Measurements from ENCODE around the gene SMCP. TPM values are rescaled to one million over a fixed set of nuclear protein-coding genes. Genes with fewer than 3 reads are reported as not detected.

SMCP gene
- polyA plus RNA-seq, 2 donors = not detected

DNA sequence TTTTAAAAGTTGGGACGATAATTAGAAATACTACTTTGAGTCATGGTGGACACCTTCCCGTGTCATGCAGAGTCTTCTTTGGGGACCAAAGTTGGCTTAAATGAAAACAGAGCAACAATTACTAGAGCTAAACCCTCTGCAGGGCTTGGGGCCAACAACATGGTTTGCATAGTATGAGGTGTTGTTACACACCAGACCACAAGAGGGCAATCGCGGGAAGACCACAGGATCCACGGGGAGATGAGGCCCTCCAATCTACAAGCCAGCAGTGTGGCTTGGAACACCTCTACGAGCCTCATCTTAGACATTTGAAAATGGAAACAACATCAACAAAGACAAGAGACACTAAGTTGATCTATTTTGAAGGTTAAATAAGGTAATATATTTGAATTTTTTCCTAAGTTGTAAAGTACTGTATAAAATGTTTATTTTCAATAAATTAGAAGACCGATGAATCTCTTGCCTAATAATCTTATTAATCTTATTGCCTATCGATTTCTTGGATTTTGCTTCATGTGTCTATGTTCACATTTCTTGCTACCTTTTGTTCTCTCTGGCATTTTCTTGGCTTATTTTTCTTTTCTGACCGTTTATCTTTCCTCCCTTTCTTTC is 8.2 kb upstream of the SMCP start:
- 34% methylated on average over 9 of the region's 9 CpGs for WGBS, 2 donors
- Histone ChIP-seq H3K36me3 (ENCODE audit: control insufficient read depth in 2 of 2, insufficient read depth in 2 of 2, low read length in 1 of 2) (no peaks in the 10 kb centered on the region), H3K9me3 (ENCODE audit: control insufficient read depth in 2 of 2, insufficient read depth in 1 of 2, low read depth in 1 of 2, low read length in 1 of 2) (no peaks in the 10 kb centered on the region), H3K4me3 (ENCODE audit: low read depth in 1 of 2, low read length in 2 of 2) (no peak overlapping the region), H3K27ac (ENCODE audit: low read depth in 2 of 2, low read length in 1 of 2) (no peak overlapping the region), H3K4me1 (ENCODE audit: control insufficient read depth in 2 of 2, insufficient read depth in 2 of 2, low read length in 1 of 2) (no peaks in the 10 kb centered on the region), H3K27me3 (ENCODE audit: control insufficient read depth in 1 of 2, insufficient read depth in 2 of 2, low read length in 2 of 2) (no peaks in the 10 kb centered on the region)

- Histone ChIP-seq H3K36me3 (ENCODE audit: control insufficient read depth in 2 of 2, insufficient read depth in 2 of 2, low read length in 1 of 2) (no peaks in the 10 kb centered on the region), H3K4me3 (ENCODE audit: low read depth in 1 of 2, low read length in 2 of 2) (no peak overlapping the region), H3K27ac (ENCODE audit: low read depth in 2 of 2, low read length in 1 of 2) (no peak overlapping the region), H3K4me1 (ENCODE audit: control insufficient read depth in 2 of 2, insufficient read depth in 2 of 2, low read length in 1 of 2) (no peaks in the 10 kb centered on the region), H3K9me3 (ENCODE audit: control insufficient read depth in 2 of 2, insufficient read depth in 1 of 2, low read depth in 1 of 2, low read length in 1 of 2) (no peaks in the 10 kb centered on the region), H3K27me3 (ENCODE audit: control insufficient read depth in 1 of 2, insufficient read depth in 2 of 2, low read length in 2 of 2) (no peaks in the 10 kb centered on the region)
- 51 to 54% methylated on average over 17 of the region's 17 CpGs for WGBS, 2 donors
Observed at GRCh38 chr1:152870831-152871730, 7.0 kb upstream of the SMCP start.

- 87 to 92% methylated on average over 6 of the region's 6 CpGs for WGBS, 2 donors
- Histone ChIP-seq H3K27me3 (ENCODE audit: control insufficient read depth in 1 of 2, insufficient read depth in 2 of 2, low read length in 2 of 2) (no peaks in the 10 kb centered on the region), H3K27ac (ENCODE audit: low read depth in 2 of 2, low read length in 1 of 2) (no peak overlapping the region), H3K36me3 (ENCODE audit: control insufficient read depth in 2 of 2, insufficient read depth in 2 of 2, low read length in 1 of 2) (no peaks in the 10 kb centered on the region), H3K9me3 (ENCODE audit: control insufficient read depth in 2 of 2, insufficient read depth in 1 of 2, low read depth in 1 of 2, low read length in 1 of 2) (no peaks in the 10 kb centered on the region), H3K4me1 (ENCODE audit: control insufficient read depth in 2 of 2, insufficient read depth in 2 of 2, low read length in 1 of 2) (no peaks in the 10 kb centered on the region), H3K4me3 (ENCODE audit: low read depth in 1 of 2, low read length in 2 of 2) (no peak overlapping the region)
Observed at GRCh38 chr1:152871731-152872126, 6.4 kb upstream of the SMCP start.

DNA sequence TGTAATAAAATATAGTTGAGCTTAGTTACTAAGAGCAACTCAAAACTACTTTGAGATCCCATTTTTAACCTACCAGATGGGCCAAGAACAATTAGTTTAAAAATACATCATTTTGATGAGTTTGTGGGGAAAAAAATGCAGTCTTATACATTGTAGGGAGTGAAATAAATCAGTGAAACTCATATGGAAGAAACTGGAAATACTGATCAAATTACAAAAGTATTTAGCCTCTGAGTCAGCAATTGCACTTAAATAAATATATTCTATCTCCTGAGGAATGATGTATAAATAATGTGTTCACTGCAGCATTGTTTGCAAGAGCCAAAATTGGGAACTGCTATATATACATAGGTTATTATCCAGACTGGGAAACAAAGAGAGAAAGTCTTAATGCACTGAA is 4.6 kb upstream of the SMCP start:
- no peaks in the 10 kb centered on the region for H3K9me3 ChIP-seq (ENCODE audit: control insufficient read depth in 2 of 2, insufficient read depth in 1 of 2, low read depth in 1 of 2, low read length in 1 of 2)

GRCh38 chr1:152876827-152877226 is 1.3 kb upstream of the SMCP start:
- Histone ChIP-seq H3K4me1 (ENCODE audit: control insufficient read depth in 2 of 2, insufficient read depth in 2 of 2, low read length in 1 of 2) (peaks cover 0 to 5% of the 10 kb centered on the region in 2 donors), H3K27ac (ENCODE audit: low read depth in 2 of 2, low read length in 1 of 2) (no peak overlapping the region), H3K36me3 (ENCODE audit: control insufficient read depth in 2 of 2, insufficient read depth in 2 of 2, low read length in 1 of 2) (no peaks in the 10 kb centered on the region), H3K27me3 (ENCODE audit: control insufficient read depth in 1 of 2, insufficient read depth in 2 of 2, low read length in 2 of 2) (no peaks in the 10 kb centered on the region), H3K4me3 (ENCODE audit: low read depth in 1 of 2, low read length in 2 of 2) (no peak overlapping the region), H3K9me3 (ENCODE audit: control insufficient read depth in 2 of 2, insufficient read depth in 1 of 2, low read depth in 1 of 2, low read length in 1 of 2) (no peaks in the 10 kb centered on the region)
- 71 to 86% methylated on average over 1 of the region's 1 CpG for WGBS, 2 donors

More for the DNA sequence above, 4.6 kb upstream of the SMCP start:
- H3K27ac ChIP-seq (ENCODE audit: low read depth in 2 of 2, low read length in 1 of 2) = no peak overlapping the region
- H3K36me3 ChIP-seq (ENCODE audit: control insufficient read depth in 2 of 2, insufficient read depth in 2 of 2, low read length in 1 of 2) = no peaks in the 10 kb centered on the region
- H3K4me3 ChIP-seq (ENCODE audit: low read depth in 1 of 2, low read length in 2 of 2) = no peak overlapping the region
- H3K27me3 ChIP-seq (ENCODE audit: control insufficient read depth in 1 of 2, insufficient read depth in 2 of 2, low read length in 2 of 2) = no peaks in the 10 kb centered on the region
- no peaks in the 10 kb centered on the region for H3K4me1 ChIP-seq (ENCODE audit: control insufficient read depth in 2 of 2, insufficient read depth in 2 of 2, low read length in 1 of 2)

DNA sequence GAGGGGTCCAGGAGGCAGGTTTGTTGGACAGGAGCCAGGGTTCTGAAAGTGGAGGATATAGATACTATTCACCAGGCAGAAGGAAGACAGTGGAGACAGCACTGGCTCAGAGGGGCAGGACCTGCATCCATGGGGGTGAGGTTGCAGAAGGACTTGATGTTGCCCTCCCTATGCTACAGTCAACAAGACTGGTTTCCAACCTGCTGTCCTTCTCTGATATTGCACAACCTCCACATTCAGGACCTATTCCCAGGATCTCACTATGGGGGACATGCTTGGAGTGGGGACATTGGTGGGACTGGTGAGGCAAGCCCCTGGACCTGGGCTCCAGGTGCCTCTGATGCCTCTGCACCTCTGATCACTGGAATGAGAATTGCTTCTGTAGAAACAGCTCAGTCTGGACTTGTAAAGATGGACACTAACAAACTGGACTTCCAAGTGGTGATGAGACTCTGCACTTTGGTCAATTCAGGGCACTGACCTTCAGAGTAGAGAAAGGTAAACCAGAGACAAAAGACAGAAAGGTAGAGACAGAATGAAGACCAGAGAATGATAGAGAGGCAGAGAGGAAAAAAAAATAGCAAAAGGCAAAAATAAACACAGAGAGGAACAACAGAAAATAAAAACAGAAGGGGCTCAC is 1.6 kb downstream of the SMCP start:
- H3K4me1 ChIP-seq (ENCODE audit: control insufficient read depth in 2 of 2, insufficient read depth in 2 of 2, low read length in 1 of 2) = peaks cover 0 to 13% of the 10 kb centered on the region in 2 donors
- no peak overlapping the region for H3K4me3 ChIP-seq (ENCODE audit: low read depth in 1 of 2, low read length in 2 of 2)
- H3K27me3 ChIP-seq (ENCODE audit: control insufficient read depth in 1 of 2, insufficient read depth in 2 of 2, low read length in 2 of 2) = no peaks in the 10 kb centered on the region
- peak overlapping the region; percentile 36 to 91 for H3K27ac ChIP-seq (ENCODE audit: low read depth in 2 of 2, low read length in 1 of 2)
- no peaks in the 10 kb centered on the region for H3K36me3 ChIP-seq (ENCODE audit: control insufficient read depth in 2 of 2, insufficient read depth in 2 of 2, low read length in 1 of 2)
- no peaks in the 10 kb centered on the region for H3K9me3 ChIP-seq (ENCODE audit: control insufficient read depth in 2 of 2, insufficient read depth in 1 of 2, low read depth in 1 of 2, low read length in 1 of 2)

GRCh38 chr1:152880316-152880715 is 2.2 kb downstream of the SMCP start:
- Histone ChIP-seq H3K9me3 (ENCODE audit: control insufficient read depth in 2 of 2, insufficient read depth in 1 of 2, low read depth in 1 of 2, low read length in 1 of 2) (no peaks in the 10 kb centered on the region), H3K4me3 (ENCODE audit: low read depth in 1 of 2, low read length in 2 of 2) (no peak overlapping the region), H3K36me3 (ENCODE audit: control insufficient read depth in 2 of 2, insufficient read depth in 2 of 2, low read length in 1 of 2) (no peaks in the 10 kb centered on the region), H3K4me1 (ENCODE audit: control insufficient read depth in 2 of 2, insufficient read depth in 2 of 2, low read length in 1 of 2) (peaks cover 0 to 13% of the 10 kb centered on the region in 2 donors), H3K27ac (ENCODE audit: low read depth in 2 of 2, low read length in 1 of 2) (peak overlapping the region; percentile 36 to 91), H3K27me3 (ENCODE audit: control insufficient read depth in 1 of 2, insufficient read depth in 2 of 2, low read length in 2 of 2) (no peaks in the 10 kb centered on the region)
- 55 to 56% methylated on average over 4 of the region's 4 CpGs for WGBS, 2 donors

DNA sequence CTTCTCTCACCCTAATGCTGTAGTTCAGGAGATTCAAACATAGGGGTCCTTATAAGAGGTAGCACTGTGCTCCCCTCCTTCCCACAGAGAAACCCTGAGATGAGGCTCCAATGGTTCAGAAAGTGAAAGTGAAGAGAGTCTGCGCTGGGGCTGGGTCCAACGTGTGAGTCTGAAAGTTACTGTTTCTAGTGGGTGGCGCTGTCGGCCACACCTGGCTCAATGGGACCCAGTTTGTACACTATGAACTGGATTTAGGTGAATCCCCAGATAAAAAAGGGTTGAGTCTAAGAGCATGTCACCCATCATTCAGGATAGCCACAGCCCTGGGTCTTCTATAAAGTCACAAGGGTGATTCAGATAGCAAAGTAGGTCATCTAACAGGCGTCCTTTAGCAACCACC is 2.8 kb downstream of the SMCP start:
- peak overlapping the region; percentile 36 to 91 for H3K27ac ChIP-seq (ENCODE audit: low read depth in 2 of 2, low read length in 1 of 2)
- WGBS, 2 donors = 48 to 52% methylated on average over 5 of the region's 5 CpGs
- H3K9me3 ChIP-seq (ENCODE audit: control insufficient read depth in 2 of 2, insufficient read depth in 1 of 2, low read depth in 1 of 2, low read length in 1 of 2) = no peaks in the 10 kb centered on the region
- no peak overlapping the region for H3K4me3 ChIP-seq (ENCODE audit: low read depth in 1 of 2, low read length in 2 of 2)
- H3K36me3 ChIP-seq (ENCODE audit: control insufficient read depth in 2 of 2, insufficient read depth in 2 of 2, low read length in 1 of 2) = no peaks in the 10 kb centered on the region
- H3K4me1 ChIP-seq (ENCODE audit: control insufficient read depth in 2 of 2, insufficient read depth in 2 of 2, low read length in 1 of 2) = peaks cover 0 to 13% of the 10 kb centered on the region in 2 donors
- no peaks in the 10 kb centered on the region for H3K27me3 ChIP-seq (ENCODE audit: control insufficient read depth in 1 of 2, insufficient read depth in 2 of 2, low read length in 2 of 2)

GRCh38 chr1:152884085-152884484 is 6.0 kb downstream of the SMCP start:
- peak overlapping the region; percentile 21 to 29 for H3K27ac ChIP-seq (ENCODE audit: low read depth in 2 of 2, low read length in 1 of 2)
- no peak overlapping the region for H3K4me3 ChIP-seq (ENCODE audit: low read depth in 1 of 2, low read length in 2 of 2)
- H3K36me3 ChIP-seq (ENCODE audit: control insufficient read depth in 2 of 2, insufficient read depth in 2 of 2, low read length in 1 of 2) = no peaks in the 10 kb centered on the region
- no peaks in the 10 kb centered on the region for H3K27me3 ChIP-seq (ENCODE audit: control insufficient read depth in 1 of 2, insufficient read depth in 2 of 2, low read length in 2 of 2)
- no peaks in the 10 kb centered on the region for H3K9me3 ChIP-seq (ENCODE audit: control insufficient read depth in 2 of 2, insufficient read depth in 1 of 2, low read depth in 1 of 2, low read length in 1 of 2)
- peaks cover 0 to 20% of the 10 kb centered on the region in 2 donors for H3K4me1 ChIP-seq (ENCODE audit: control insufficient read depth in 2 of 2, insufficient read depth in 2 of 2, low read length in 1 of 2)
